Measurements from ENCODE around the gene KRT40.

The KRT40 gene

GRCh38 chr17:40950176-40950575 is 34.0 kb downstream of the KRT40 start:
- DNase-seq: no peak

- no peak for DNase-seq
Measured at GRCh38 chr17:40949418-40949817, 34.7 kb downstream of the KRT40 start.

- DNase-seq: no peak
Measured at GRCh38 chr17:40947929-40948328, 36.2 kb downstream of the KRT40 start.

GRCh38 chr17:40945414-40945813 is 38.7 kb downstream of the KRT40 start:
- DNase-seq: no peak

- DNase-seq: no peak
Measured at GRCh38 chr17:40944531-40944930, 39.6 kb downstream of the KRT40 start.

- DNase-seq: no peak
Measured at GRCh38 chr17:40942553-40942952, 41.6 kb downstream of the KRT40 start.

GRCh38 chr17:40940266-40940665 is 43.9 kb downstream of the KRT40 start:
- no peak for DNase-seq

- DNase-seq: no peak
Measured at GRCh38 chr17:40938981-40939380, 45.1 kb downstream of the KRT40 start.

GRCh38 chr17:40937384-40937819 is 46.7 kb downstream of the KRT40 start, which contains the start of gene KRT23:
TSS of gene KRT23 (minus strand) at chr17:40937646. CDS start at chr17:40936603, 1,043 bp downstream.
- DNase-seq: no peak

- DNase-seq: no peak
Measured at GRCh38 chr17:40936976-40937375, 47.1 kb downstream of the KRT40 start.

GRCh38 chr17:40936437-40936971 is 47.6 kb downstream of the KRT40 start:
- no peak for DNase-seq

GRCh38 chr17:40935624-40936023 is 48.5 kb downstream of the KRT40 start:
- DNase-seq: no peak

- no peak for DNase-seq
Measured at GRCh38 chr17:40932608-40933007, 51.5 kb downstream of the KRT40 start.

GRCh38 chr17:40931311-40931710 is 52.8 kb downstream of the KRT40 start:
- DNase-seq: no peak

Data from 8988T (cell line).